GM21723 (cell line): ENCODE results near the gene ZNF236.
"Not testable (repeated sequence)": the region's sequence is repeated elsewhere in the genome, so short reads cannot be mapped to it uniquely, and the experiment has no call there.

Experiments used
- ATAC-seq: cut with Tn5 transposase; IDR thresholded peaks from one replicate; pipeline ENCODE4 v1.9.1; 2021; ENCODE audit warnings: mild to moderate bottlenecking, moderate library complexity; ENCODE audit not compliant: unreplicated experiment

ZNF236 gene

DNA sequence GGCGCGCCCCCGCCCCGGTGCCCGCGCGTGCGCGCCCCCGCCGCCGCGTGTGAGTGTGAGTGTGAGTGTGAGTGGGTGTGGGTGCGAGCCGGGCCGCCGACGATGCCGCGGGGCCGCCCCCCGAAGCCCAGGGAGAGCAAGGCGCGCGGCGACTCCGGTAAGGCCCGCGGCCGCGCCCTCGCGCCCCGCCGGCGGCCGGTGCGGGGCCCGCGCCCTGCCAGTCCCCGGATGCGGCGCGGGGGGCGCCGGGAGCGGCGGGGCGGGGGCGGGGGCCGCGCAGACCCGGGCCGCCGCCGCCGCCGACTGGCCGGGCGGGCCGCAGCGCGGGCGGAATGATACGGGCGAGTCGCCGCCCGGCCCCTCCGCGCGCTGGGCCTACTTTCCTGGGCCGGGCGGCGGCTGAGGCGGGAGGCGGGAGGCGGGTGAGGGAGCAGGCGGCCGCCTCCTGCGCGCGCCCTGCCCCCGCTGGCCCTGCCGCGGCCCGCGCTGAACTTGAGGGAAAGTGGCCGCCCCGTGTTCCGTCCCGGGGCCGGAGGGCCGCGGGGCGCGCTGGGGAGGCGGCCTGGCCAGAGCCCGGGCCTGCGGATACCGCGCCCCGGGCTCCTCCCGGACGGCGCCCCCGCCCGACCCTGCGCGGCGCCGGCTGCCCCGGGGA, at the start of gene ZNF236:
TSS of gene ZNF236 (plus strand) at position 52 of the 655 bp plus-strand sequence. CDS start at position 103, 51 bp downstream.
- ATAC-seq, result peak; percentile 40

DNA sequence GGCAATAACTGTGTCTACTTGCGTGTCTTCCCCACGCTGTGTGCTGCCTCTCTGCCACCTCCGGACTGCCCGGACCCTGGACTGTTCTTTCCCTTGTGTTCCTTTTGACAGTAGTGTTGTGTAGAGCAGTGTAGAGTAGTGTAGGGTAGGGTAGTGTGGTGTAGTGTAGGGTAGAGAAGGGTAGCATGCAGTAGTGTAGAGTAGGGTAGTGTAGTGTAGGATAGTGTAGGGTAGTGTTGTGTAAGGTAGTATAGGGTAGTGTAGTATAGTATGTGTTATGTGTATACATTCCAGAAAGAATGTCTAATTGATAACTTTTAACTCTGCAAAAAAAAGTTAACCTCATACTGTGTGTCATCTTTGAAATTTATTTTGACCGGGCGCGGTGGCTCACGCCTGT, 49.7 kb upstream of the ZNF236 start:
- no peak for ATAC-seq

DNA sequence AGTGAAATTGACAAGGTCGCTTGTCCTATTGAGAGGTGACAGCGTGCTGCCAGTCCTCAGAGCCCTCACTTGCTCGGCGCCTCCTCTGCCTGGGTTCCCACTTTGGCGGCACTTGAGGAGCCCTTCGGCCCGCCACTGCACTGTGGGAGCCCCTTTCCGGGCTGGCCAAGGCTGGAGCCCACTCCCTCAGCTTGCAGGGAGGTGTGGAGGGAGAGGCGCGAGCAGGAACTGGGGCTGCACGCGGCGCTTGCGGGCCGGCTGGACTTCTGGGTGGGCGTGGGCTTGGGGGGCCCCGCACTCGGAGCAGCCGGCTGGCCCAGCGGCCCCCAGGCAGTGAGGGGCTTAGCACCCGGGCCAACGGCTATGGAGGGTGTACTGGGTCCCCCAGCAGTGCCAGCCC, 45.3 kb upstream of the ZNF236 start:
- ATAC-seq, result not testable (repeated sequence)

DNA sequence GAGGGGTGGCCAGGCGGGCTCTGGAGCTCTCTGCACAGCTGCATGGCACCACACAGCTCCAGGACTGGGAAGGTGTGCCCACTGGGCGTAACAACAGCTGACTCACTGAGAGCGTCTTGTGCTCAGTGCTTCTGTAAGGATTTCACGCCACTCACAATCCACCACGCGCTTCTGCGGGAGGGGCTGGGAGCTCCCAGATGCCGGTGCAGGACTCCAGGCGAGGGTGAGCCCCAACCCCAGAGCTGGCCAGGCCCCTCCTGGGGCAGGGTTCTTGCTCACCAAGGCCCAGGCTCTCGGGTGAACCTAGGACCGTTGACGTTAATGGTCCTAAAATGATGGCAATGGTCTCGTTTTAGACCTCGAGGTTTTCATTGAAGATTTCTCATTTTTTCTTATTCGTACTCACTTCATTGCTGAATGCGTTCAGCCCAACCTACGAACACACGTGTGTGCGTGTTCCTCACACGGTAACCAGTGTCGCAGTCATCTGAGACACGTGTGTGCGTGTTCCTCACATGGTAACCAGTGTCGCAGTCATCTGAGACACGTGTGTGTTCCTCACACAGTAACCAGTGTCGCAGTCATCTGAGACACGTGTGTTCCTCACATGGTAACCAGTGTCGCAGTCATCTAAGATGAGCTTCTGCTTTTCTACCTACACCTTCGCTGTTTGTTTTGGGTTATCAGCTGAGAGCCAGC, 38.4 kb upstream of the ZNF236 start:
- no peak for ATAC-seq

DNA sequence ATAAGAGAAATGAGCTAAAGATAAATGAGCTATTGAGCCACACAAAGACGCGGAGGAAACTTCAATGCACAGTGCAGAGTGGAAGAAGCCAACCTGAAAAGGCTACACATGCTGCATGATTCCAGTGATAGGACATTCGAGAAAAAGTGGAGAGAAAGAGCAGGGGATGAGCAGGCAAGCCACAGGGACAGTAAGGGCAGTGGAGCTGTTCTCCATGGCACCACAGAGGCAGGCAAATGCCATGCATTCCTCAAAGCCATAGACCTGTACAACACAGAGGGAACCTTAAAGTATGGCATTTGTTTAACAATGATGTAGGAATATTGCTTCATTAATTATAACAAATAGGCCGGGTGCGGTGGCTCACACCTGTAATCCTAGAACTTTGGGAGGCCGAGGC, 36.5 kb upstream of the ZNF236 start:
- ATAC-seq, result no peak

DNA sequence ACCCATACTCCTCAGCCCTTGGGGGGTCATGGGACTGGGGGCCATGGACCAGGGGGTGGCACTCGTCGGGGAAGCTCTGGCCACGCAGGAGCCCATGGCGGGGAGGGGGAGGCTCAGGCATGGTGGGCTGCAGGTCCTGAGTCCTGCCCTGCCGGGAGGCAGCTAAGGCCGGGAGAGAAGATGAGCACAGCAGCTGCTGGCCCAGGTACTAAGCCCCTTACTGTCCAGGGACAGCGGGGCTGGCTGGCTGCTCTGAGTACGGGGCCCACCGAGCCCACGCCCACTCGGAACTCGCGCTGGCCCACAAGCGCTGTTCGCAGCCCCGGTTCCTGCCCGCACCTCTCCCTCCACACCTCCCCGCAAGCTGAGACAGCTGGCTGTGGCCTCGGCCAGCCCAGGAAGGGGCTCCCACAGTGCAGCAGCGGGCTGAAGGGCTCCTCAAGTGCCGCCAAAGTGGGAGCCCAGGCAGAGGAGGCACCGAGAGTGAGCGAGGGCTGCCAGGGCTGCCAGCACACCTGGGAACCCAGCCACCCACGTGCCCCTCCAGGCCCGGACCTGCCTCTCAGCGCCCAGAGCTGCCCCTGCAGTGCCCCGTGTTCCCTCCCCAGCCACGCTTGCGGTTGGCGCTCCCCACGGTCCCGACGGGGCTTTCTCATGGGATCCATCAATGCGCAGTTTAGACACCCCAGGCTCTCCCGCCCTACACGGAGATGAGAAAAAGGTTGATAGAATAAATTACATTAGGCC, 33.6 kb upstream of the ZNF236 start:
- no peak for ATAC-seq

DNA sequence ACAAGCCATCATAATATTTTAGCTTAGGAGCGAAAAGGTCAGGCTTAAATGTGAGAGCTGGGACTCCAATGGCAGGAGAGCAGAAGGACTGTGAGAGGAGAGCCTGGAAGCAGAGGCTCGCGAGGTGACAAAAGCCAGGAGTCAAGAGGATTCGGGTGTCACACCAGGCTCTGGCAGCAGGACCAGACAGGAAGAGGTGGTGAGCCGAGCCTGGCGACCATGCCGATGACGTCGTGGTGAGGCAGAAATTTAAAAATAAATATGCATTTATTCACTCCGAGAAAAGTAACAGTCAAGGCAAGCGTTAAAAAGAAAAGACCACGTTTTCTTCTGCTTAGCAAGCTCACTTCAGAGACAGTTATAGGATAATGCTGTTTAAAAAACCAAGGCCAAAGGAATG, 31.3 kb upstream of the ZNF236 start:
- ATAC-seq, result no peak

DNA sequence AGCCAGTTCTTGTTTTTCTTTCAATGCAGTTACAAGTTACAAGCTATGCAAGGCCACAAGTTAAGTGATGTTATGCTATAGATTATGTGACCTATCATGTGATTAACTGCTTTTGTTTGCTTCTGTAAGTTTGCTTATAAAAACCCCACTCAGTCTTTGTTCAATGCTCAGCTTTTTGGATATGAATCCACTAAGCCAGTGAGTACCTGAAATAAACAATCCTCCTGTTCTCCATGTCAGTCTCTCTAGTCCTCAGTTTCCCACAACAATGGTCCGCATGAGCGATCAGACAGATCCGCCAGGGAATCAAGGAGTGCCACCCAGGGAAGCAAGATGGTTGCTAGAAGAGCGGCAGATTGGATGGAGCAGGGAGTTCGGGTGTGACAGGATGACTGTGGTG, 30.7 kb upstream of the ZNF236 start:
- no peak for ATAC-seq

DNA sequence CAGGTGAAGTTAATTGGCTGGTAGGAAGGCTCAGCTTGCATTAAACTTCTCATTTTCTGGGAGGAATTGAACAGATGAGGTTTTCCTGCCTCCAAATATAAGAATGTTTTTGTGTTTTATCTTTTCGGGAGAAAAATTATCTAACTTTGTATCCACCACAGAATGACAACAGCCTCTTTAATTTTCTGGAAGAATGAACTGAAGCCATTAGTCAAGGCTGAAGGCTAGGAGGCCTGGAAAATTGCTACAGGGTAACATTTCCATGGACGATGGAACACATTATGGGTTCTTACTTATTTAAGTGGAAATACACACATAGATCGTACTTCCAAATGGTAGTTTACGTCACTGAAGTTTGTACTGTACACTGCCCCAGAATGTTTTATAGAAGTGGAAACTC, 28.0 kb upstream of the ZNF236 start:
- ATAC-seq, result no peak

DNA sequence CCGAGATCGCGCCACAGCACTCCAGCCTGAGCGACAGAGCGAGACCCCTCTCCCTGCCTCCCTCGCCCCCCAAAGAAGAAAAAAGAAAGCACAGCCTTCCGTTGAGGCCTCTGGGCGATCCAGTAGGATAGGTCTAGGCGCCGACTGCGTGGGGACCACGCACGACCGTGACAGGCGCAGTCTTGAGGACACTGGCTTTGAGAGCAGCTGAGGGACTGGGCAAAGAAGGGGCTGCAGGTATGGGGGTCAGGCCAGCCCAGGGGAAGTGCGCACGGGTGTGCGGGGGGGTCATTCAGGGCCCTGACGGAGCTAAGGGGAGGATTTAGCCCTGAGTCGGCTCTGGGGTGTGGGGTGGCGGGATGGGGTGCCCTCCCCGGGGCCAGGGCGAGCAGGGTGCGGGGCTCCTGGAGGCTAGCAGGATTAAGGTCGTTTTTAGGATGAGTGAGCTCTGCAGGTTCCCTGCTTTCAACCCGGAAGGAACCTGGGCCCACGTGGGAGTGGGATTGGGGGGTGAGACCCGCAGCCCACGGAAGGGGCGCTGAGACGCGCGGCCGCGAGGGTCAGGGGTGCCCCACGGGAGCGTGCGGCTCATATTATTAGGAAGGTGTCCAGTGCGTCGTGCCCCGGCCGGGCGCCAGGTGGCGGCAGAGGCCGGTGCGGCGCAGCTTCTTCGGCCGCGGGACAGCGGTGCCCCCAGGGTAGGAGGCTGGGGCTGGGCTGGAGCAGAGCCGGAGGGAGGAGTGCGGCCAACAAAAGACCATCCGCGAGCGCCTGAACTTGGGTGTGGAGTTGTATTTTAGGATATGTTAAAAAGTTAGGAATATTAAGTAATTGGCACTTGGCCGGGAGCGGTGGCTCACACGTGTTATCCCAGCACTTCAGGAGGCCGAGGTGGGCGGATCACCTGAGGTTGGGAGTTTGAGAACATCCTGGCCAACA, 20.5 kb upstream of the ZNF236 start:
- ATAC-seq, result peak; percentile 94

DNA sequence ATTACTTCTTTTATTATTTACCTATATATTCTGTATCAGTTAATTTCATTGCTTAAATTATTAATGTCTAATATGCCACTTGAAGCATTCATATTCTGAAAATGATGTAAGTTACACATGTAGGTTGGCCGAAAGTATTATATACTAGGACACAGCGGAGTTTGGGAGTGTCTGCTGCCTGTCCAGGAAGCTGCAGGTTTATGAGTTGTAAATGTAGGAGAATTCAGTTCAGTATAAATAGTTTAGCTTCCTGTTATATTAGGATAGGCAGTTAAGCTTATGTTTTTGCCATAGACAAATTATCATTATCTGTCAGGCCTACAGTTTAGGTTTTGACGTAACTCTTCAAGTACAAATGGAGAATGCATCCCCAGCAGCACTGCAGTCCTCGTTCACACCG, 18.9 kb upstream of the ZNF236 start:
- no peak for ATAC-seq

DNA sequence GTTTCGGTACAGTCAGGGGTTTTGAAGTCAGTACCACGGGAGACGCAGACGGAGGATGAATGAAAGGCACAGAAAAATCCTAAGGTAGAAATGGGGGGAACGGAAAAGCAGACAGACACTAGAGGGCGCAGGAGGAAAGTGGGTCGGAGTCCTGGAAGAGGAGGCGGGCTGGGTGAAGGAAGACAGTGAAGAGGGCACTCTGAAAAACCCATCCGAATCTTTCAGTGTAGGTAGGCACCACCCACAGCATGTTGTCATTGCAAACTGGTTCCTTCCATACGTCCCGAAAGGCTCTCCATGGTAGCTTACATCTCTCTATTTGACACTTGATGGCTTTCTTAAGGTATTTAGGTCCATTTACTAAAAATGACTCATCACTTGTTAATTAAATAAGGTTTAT, 18.5 kb upstream of the ZNF236 start:
- ATAC-seq, result peak; percentile 82

DNA sequence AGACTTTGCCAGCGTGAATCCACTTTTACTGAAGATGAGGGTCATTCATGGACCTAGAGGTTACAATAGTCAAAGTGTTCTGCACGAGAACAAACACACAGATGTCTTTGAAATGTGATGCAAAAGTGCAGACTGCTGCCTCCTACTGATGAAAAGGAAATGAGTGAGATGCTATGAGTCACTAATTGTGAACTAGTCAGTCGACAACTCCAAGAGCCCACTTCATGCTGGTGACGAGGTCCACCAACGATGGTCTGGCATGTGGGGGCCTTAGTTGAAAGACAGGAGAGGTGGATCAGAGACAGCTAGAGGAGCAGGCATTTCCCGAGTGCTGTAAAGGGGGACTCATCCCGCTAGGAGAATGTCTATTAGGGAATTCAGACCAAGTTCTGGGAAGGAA, 17.1 kb upstream of the ZNF236 start:
- ATAC-seq, result no peak

DNA sequence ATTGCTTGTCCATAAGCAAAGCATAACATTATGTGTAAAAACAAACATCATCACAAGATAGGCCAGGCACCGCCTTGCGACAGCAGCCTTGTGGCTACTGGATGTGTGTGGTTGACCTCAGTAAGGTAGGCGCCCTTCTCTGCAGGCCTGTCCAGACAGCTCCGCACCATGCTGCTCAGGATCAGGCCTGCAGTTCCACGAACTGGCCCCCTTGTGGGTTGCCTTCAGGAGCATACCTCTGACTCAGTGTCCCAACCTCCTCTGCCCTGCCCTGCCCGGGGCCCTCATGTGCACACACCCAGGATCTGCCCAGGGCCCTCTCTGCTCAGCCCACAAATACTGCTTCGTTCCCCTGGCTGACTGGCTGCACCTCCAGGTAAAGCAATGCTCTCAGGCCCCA, 16.1 kb upstream of the ZNF236 start:
- ATAC-seq, result no peak

DNA sequence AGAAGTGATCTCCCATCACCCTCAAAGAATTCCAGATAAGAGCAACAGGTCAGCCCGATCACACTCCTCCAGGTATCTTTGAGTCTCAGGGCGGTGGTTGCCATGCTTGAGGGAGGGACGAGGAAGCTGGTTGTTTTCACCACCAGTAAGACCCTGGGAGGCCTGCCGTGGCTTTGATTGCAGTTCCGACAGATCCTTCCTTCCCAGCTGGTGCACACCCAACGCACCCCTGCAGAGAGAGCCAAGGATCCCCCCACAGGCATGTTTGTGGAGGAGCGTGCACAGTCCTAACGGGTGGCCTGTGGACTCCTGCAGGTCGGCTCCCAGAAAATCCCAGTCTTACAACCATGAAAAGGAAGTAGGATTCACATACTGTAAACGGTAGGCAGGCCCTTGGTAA, 13.8 kb upstream of the ZNF236 start:
- no peak for ATAC-seq

DNA sequence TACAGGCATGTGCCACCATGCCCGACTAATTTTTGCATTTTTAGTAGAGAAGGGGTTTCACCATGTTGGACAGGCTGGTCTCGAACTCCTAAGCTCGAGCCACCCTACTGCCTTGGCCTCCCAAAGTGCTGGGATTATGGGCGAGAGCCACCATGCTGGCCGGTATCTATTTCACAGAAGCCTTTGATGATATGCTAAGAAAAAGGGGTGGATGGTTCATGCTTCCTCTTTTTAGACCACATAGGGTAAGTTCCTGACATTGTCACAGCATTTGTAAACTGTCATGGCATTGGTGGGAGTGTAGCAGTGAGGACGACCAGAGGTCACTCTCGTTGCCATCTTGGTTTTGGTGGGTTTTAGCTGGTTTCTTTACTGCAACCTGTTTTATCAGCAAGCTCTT, 10.8 kb upstream of the ZNF236 start:
- ATAC-seq, result peak; percentile 65

DNA sequence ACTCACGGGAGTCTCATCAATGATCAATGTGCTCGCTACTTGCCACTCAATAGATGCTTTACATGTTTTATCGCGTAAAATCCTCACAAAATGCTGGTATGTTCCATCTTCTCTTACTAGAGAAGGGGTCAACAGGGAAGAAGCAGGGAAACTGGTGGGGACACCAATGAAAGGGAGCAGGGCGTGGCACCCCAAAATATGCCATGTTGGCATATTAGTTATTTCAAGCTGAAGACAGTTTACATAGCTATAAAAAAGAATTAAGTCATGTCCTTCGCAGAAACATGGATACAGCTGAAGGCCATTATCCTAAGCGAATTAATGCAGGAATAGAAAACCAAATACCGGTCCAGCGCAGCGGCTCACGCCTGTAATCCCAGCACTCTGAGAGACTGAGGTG, 8.1 kb upstream of the ZNF236 start:
- ATAC-seq, result no peak

DNA sequence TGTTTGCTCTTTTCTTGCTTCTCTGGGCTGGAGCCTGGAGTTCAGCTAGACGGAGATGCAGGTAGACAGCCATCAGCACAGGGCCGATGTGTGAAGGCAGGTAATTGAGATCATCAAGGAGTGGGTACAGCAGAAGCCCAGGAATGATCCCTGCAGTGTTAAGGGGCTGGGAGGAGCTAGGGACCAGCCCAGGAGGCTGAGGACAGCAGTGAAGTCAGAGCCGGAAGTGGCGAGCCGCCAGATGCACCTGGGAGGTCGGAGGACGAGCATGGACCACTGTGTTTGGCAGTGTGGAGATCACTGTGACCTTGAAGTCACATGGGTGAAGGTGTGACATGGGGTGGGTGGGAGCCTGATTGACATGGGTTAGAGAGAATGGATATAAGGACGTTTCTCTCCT, 6.2 kb upstream of the ZNF236 start:
- ATAC-seq, result no peak

DNA sequence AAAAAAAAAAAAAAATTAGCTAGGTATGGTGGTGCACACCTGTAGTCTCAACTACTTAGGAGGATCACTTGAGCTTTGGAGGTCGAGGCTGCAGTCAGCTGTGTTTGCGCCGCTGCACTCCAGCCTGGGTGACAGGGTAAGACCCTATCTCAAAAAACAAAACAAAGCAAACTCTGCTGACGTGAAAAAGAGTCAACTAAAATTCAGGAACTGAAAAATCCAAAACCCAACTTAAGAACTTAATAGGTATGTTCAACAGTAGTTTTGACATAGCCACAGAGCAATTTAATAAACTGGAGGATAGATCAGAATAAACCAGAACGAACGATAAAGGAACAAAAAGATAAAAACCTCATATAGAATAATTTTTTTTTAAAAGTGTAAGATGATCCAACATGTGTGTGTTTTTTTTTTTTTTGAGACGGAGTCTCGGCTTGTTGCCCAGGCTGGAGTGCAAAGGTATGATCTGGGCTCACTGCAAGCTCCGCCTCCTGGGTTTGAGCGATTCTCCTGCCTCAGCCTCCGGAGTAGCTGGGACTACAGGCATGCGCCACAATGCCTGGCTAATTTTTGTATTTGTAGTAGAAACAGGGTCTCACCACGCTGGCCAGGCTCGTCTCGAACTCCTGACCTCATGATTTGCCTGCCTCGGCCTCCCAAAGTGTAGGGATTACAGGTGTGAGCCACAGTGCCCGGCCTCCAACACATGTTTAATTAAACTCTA, 4.3 kb upstream of the ZNF236 start:
- no peak for ATAC-seq

DNA sequence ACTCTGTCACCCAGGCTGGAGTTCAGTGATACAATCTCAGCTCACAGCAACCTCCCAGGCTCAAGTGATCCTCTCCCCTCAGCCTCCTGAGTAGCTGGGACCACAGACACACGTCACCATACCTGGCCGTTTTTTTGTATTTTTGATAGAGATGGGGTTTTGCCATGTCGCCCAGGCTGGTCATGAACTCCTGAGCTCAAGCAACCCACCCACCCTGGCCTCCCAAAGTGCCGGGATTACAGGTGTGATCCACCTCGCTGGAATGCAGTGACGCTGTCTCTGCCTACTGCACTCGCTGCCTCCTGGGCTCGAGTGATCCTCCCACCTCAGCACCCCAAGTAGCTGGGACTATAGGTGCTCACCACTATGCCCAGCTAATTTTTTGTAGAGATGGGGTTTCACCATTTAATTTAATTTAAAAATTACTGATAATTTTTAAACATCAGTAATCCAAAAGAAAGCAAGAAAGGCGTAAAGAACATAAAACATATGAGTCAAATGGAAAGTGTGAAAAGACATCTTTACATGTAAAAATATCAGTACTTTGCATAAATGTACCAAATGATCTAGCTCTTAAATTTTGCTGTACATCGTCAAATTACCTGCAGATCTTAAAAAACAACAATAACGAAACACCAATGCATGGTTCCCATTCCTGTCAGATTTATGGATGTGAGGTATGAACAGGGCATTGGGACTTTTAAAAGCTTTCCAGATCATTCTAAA, 2.8 kb upstream of the ZNF236 start:
- no peak for ATAC-seq
